ENCODE measurements around the gene METAP1D. TPM values are rescaled to one million over a fixed set of nuclear protein-coding genes. Genes with fewer than 3 reads are reported as not detected.
A peak's percentile ranks its signal among the peaks of the same experiment; 100 is the strongest.

Gene METAP1D
- total RNA-seq, 1 experiment from 2014 or later = 4.7 TPM

DNA sequence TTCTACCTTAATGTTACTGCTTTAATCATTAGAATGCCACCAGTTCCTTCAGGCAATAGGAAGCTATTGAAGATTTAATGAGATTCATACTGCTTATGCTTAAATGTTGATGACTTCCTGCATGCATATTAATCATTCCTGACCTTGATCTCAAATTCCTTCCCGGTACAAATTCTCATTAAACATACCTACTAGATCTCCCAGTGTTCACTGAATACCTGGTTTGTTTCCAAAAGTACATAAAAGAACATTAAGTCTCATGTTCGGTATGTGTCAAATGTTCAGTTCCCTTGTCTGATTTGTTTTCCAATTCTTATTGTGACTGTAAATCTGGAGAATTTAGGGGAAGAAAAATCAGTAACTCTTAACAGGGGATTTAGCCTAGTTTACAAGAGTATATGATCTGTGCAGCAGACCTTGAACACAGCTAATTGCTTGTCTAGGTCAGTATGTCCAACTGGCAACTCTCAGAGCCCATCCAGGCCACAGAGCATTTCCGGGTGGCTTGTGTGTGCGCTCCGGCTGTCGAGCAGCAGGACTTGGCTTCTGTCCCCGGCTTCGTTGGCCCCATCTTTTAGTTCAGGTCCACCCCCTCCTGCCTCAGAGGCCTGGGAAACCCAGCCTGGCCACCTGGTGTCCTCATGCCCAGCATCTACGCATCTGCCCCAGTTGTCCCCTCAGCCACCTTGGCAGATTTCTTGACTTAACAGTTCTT is 13.1 kb downstream of the METAP1D start:
- peak overlapping the region; percentile 6; the same call in 1 of the 2 replicates for H3K27ac Mint-ChIP-seq
- DNase-seq (ENCODE audit: low spot score) (peak; percentile 18), ATAC-seq (peak; percentile 55)
- H3K4me1 Mint-ChIP-seq = peaks cover 21% of the 10 kb centered on the region
- H3K36me3 Mint-ChIP-seq = no peaks in the 10 kb centered on the region
- CTCF ChIA-PET = interaction anchor here (0.9 to 1.1 kb wide), 3 partner anchors 72 to 224 kb away, joined by 3 to 4 read pairs (median 3); partner anchors contain the start of gene DLX1
- H3K4me3 Mint-ChIP-seq = no peak overlapping the region
- peaks cover 4% of the 10 kb centered on the region; the same call in 1 of the 2 replicates for H3K9me3 Mint-ChIP-seq
- POLR2A ChIA-PET = no interaction called here
- no peaks in the 10 kb centered on the region for H3K27me3 Mint-ChIP-seq (ENCODE audit: low read depth)
- TF ChIP-seq SOX15 (CRISPR knock-in tag; IDR thresholded peaks at IDR 0.05) (no peak), AFF4 (CRISPR knock-in tag; IDR thresholded peaks at IDR 0.05; ENCODE audit: borderline replicate concordance) (no peak), ZNF423 (CRISPR knock-in tag; IDR thresholded peaks at IDR 0.05) (no peak), ZNF416 (CRISPR knock-in tag; IDR thresholded peaks at IDR 0.05) (no peak), ELF4 (CRISPR knock-in tag; IDR thresholded peaks at IDR 0.05; ENCODE audit: low read depth) (no peak), MYBL2 (CRISPR knock-in tag; IDR thresholded peaks at IDR 0.05) (no peak), MXD4 (CRISPR knock-in tag; IDR thresholded peaks at IDR 0.05; ENCODE audit: borderline replicate concordance) (no peak), CREB1 (CRISPR knock-in tag; IDR thresholded peaks at IDR 0.05) (no peak), PREB (CRISPR knock-in tag; IDR thresholded peaks at IDR 0.05; ENCODE audit: borderline replicate concordance) (no peak), MAX (CRISPR knock-in tag; IDR thresholded peaks at IDR 0.05) (no peak)
- TF ChIP-seq, protein P1, sequence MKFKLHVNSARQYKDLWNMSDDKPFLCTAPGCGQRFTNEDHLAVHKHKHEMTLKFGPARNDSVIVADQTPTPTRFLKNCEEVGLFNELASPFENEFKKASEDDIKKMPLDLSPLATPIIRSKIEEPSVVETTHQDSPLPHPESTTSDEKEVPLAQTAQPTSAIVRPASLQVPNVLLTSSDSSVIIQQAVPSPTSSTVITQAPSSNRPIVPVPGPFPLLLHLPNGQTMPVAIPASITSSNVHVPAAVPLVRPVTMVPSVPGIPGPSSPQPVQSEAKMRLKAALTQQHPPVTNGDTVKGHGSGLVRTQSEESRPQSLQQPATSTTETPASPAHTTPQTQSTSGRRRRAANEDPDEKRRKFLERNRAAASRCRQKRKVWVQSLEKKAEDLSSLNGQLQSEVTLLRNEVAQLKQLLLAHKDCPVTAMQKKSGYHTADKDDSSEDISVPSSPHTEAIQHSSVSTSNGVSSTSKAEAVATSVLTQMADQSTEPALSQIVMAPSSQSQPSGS (CRISPR knock-in tag; IDR thresholded peaks at IDR 0.05; ENCODE audit: borderline replicate concordance, low read depth) = no peak
- TF ChIP-seq, protein P2, sequence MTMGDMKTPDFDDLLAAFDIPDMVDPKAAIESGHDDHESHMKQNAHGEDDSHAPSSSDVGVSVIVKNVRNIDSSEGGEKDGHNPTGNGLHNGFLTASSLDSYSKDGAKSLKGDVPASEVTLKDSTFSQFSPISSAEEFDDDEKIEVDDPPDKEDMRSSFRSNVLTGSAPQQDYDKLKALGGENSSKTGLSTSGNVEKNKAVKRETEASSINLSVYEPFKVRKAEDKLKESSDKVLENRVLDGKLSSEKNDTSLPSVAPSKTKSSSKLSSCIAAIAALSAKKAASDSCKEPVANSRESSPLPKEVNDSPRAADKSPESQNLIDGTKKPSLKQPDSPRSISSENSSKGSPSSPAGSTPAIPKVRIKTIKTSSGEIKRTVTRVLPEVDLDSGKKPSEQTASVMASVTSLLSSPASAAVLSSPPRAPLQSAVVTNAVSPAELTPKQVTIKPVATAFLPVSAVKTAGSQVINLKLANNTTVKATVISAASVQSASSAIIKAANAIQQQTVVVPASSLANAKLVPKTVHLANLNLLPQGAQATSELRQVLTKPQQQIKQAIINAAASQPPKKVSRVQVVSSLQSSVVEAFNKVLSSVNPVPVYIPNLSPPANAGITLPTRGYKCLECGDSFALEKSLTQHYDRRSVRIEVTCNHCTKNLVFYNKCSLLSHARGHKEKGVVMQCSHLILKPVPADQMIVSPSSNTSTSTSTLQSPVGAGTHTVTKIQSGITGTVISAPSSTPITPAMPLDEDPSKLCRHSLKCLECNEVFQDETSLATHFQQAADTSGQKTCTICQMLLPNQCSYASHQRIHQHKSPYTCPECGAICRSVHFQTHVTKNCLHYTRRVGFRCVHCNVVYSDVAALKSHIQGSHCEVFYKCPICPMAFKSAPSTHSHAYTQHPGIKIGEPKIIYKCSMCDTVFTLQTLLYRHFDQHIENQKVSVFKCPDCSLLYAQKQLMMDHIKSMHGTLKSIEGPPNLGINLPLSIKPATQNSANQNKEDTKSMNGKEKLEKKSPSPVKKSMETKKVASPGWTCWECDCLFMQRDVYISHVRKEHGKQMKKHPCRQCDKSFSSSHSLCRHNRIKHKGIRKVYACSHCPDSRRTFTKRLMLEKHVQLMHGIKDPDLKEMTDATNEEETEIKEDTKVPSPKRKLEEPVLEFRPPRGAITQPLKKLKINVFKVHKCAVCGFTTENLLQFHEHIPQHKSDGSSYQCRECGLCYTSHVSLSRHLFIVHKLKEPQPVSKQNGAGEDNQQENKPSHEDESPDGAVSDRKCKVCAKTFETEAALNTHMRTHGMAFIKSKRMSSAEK (CRISPR knock-in tag; IDR thresholded peaks at IDR 0.05; ENCODE audit: borderline replicate concordance) = no peak
- TF ChIP-seq, protein P3, sequence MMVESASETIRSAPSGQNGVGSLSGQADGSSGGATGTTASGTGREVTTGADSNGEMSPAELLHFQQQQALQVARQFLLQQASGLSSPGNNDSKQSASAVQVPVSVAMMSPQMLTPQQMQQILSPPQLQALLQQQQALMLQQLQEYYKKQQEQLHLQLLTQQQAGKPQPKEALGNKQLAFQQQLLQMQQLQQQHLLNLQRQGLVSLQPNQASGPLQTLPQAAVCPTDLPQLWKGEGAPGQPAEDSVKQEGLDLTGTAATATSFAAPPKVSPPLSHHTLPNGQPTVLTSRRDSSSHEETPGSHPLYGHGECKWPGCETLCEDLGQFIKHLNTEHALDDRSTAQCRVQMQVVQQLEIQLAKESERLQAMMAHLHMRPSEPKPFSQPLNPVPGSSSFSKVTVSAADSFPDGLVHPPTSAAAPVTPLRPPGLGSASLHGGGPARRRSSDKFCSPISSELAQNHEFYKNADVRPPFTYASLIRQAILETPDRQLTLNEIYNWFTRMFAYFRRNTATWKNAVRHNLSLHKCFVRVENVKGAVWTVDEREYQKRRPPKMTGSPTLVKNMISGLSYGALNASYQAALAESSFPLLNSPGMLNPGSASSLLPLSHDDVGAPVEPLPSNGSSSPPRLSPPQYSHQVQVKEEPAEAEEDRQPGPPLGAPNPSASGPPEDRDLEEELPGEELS (CRISPR knock-in tag; IDR thresholded peaks at IDR 0.05) = no peak

Data from WTC11 (cell line).